Effector CD8-positive, alpha-beta T cell (primary cell): ENCODE results near the gene UBE2O.
"Not testable (repeated sequence)": the region's sequence is repeated elsewhere in the genome, so short reads cannot be mapped to it uniquely, and the experiment has no call there.

ENCODE experiments used
- DNase-seq: peaks from one replicate; lab custom pipeline; 2025; lab: John Stamatoyannopoulos, UW

Gene UBE2O

GRCh38 chr17:76350463-76350862 lies 102.5 kb downstream of the UBE2O start:
- no peak for DNase-seq

DNA sequence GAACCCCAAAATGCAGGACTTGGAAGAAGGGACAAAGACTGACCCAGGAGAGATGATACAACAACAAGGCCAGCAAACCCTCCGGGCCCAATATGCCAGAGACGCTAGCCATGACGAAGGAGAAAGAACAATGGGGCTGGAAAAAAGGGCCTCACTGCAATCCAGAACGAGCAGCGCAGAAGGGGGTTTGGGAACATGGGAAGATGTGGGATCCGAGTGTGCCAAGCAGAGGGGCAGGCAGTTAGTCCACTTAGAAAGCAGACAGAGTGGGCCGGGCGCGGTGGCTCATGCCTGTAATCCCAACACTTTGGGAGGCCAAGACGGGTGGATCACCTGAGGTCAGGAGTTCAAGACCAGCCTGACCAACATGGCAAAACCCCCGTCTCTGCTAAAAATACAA lies 106.0 kb downstream of the UBE2O start:
- not testable (repeated sequence) for DNase-seq

GRCh38 chr17:76345377-76345974 lies 107.5 kb downstream of the UBE2O start:
- DNase-seq: no peak

GRCh38 chr17:76343106-76343505 lies 109.8 kb downstream of the UBE2O start:
- DNase-seq: no peak

GRCh38 chr17:76341301-76341700 lies 111.7 kb downstream of the UBE2O start:
- DNase-seq: no peak
